Hematopoietic multipotent progenitor cell (in vitro differentiated cells): ENCODE results near the gene GABBR2. TPM values are rescaled to one million over a fixed set of nuclear protein-coding genes. Genes with fewer than 3 reads are reported as not detected.

Experiments
- DNase-seq, 3 donors: peaks; one replicate each; pipeline ENCODE4 v3.0.0-alpha.2; 2011 to 2015; ENCODE audit warnings: low read depth in 2 of 3, low spot score in 2 of 3
- total RNA-seq: library from RNA; depleted of rRNA; stranded (reverse); fragments of >200 nt; gene quantifications from one replicate; pipeline ENCODE4 v1.2.3, GENCODE V29; 2012

GABBR2 gene
- not detected for total RNA-seq

DNA sequence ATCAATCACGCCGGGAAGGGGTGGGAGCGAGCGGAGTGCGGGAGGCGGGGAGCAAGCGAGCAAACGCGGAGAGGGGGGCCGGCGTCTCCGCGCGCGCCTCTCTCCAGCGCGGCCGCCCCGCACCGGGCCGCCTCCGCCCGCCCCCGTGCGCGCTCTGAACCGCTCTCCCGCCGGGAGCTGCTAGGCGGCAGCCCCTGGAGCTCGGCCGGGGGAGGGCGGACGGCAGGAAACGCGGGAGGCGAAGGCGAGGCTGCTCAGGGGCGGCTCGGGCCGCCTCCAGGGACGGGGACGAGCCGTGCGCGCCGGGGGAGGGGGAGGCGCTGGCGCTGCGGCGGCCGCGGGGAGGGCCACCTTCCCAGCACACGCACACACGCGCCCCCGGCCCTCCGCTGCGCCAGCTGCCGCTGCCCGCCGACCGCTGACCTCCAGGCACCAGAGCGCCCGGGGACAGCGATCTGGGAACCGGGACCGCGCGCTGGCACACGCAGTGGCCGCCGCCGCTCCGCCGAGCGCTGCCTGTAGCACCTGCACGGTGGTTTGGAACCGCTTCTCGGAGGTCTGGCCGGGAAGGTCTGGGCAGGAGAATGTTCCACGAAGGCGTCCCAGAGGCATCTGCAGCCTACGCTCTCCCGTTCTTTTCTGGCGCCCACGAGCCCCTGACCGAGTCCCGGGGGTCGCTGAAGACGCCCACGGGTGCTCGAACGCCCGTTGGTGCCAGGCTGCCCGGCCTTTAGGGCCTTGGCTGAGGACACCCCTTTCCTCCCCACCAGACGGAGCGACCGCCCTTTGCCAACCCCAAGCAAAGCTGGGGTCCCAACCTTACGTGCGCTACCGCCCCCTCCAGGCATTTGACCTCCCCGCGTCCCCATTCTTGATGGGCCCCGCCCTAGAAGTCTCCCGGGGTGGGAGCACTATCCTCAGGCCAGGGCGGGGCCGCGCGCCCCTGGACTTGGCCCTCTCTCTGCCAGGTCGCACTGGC, at the start of gene GABBR2:
Gene GABBR2, minus strand, starts transcription at position 3 of the 979 bp plus-strand sequence. CDS start 198 bp downstream, outside the sequence.
- DNase-seq: no peak

DNA sequence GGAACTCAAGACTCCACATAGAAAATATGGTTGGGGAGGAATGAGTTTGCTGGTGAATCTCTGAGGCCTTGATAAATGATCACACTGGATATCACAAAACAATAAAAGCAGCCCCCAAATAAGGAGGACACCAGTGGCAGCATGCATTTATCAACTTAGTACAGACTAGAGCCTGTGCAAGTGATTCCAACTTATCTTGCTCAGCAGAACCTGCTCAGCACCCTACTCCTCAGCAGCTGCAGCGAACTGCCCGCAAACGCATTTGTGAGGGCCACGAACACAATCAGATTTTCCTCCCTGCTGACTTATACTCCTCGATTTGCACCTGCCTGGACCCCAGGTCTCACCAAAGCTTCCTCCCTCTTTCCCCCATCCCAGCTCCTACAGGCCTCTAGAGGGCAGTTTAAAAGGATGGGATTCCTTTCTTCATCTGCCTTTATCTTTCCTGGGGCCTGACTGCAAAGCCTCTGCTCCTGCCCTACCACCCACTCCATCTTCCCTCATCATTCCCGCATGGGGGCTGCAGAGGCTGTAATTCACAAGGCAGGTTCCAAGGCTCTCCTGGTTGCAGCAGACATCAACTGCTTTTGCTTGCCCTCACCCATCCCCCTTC, 46.4 kb upstream of the GABBR2 start:
- DNase-seq: no peak

DNA sequence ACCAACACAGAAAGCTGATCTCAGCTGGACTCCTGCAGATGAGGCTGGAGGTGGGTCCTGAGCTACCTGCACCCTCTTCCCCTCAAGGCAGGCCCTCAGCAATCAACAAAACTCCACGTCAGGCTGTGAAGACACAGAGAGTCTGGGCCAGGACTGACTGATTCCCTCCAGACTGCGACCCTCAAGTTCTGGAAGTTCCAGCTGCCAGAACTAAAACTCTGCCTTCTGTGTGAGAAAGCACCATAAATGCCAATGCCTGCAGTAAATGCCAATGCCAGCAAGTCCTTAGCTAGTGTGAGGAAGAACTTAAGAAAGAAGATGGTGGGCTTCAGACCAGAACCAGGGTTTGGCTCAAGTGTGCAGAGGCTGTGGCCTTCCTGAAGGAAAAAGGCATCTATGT, 42.5 kb upstream of the GABBR2 start:
- no peak for DNase-seq

DNA sequence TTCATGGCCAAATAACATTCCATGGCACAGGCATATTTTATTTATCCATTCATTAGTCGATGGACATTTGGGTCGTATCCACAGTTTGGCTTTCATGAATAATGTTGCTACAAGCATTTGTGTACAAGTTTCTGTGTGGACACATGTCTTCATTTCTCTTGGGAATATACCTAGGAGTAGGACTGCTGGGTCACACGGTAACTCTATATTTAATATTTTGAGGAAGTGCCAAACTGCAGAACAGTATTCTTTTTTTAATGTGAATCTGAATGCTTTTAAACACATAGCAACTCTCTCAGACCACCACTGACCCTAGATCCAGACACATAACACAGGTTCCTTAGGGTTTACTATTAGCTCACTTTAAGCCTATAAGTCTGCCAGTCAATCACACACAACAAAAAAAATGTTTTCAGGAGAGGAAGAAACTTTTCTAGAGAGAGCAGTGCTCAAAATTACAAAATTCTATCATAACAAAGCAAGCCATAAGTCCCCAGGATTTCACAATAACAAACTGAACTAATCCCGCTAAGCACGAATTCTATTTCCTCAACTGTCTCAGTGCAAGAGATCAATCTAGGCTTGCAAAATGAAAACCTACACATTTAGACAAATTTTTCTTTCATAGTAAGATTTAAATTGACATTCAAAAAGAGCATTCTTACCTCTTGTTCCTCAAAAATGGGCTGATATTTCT, 41.8 kb upstream of the GABBR2 start:
- no peak for DNase-seq

DNA sequence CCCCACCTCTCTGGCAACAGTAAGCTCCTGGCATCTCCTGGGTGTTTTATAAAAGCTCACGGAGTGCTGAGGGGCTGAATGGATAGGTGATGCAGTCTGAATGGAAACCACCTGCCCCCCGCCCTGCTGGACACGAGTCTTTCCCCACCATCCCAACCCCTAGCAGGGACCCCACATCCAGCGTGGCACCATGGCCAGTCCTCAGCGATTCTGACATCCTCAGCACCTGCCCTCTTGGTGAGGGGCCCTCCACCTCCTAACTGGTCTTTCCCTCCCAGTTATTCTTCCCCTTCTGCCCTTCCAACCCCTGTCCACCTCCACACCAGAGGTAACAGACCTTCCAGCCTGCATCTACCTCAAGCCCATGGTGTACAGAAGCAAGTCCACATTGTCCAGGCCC, 38.7 kb upstream of the GABBR2 start:
- DNase-seq: no peak

DNA sequence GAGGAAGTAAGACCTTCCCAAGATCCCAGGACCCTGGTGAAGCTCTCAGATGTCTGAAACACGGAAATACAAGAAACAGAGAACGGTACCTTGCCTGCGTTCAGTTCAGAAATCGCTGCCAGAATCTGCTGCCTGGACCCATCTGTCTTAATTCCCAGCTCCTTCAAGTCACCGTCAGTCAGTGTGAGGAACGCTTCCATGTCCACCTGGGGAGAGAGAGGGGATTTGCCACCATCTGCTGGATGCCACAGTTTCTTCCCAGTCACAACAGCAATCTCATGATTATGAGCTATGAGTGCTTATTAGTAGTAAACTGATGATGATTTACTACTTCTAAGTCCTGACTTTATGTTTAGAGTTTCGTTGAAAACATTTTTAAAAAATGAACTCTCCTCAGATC, 36.7 kb upstream of the GABBR2 start:
- DNase-seq: no peak

DNA sequence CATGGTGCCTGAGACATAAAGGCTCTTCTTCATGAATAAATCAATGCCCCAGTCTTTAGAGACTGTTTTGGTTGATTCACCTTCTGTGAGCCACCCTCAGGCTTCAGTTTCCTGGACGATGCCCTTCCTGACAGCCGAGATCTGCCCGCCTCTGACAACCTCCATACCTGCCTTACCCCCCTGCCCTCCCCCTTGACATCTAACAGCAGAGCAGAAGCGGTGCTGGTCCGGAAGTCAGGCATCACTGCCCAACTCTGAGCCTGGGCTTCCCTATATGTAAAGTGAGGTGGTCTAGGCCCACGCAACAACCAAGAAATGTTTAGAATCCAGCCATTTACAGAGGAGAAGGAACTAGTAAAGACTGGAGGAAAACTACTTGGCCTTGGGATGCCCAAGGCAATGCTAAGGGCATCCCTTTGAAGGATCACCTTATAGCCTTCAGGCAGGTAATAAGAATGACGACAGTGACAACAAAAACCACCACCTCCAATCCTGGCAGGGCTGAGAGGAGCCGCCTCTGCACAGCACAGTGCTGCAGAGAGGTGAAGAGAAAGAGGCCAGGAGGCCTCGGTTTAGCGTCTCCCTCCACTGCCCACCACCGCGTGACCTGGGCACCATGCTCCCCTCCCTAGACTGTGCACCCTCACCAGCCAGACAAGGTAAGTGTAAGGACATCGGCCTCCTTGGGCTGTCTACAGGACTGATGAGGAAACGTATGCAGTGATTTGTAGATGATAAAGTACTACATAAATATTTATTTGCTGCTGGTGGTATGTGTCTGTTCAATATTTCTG, 35.3 kb upstream of the GABBR2 start:
- DNase-seq: no peak

DNA sequence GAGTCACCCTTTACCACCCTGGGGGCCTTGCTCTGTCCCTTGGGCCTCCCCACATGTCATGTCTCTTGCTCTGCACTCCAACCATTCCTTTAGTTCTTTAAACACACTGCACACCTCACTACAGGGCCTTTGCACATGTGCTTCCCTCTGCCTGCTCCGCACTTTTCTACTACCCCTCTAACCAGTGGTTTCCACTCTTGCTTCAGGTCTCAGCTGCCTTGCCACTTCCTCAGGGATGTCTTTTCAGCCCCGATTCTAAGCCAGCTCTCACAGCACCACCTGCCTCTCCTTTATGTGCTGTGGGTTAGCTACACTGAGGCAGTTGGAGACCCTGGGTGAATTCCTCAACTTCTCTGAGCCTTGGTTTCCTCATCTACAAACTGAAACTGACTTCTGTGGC, 34.6 kb upstream of the GABBR2 start:
- no peak for DNase-seq

DNA sequence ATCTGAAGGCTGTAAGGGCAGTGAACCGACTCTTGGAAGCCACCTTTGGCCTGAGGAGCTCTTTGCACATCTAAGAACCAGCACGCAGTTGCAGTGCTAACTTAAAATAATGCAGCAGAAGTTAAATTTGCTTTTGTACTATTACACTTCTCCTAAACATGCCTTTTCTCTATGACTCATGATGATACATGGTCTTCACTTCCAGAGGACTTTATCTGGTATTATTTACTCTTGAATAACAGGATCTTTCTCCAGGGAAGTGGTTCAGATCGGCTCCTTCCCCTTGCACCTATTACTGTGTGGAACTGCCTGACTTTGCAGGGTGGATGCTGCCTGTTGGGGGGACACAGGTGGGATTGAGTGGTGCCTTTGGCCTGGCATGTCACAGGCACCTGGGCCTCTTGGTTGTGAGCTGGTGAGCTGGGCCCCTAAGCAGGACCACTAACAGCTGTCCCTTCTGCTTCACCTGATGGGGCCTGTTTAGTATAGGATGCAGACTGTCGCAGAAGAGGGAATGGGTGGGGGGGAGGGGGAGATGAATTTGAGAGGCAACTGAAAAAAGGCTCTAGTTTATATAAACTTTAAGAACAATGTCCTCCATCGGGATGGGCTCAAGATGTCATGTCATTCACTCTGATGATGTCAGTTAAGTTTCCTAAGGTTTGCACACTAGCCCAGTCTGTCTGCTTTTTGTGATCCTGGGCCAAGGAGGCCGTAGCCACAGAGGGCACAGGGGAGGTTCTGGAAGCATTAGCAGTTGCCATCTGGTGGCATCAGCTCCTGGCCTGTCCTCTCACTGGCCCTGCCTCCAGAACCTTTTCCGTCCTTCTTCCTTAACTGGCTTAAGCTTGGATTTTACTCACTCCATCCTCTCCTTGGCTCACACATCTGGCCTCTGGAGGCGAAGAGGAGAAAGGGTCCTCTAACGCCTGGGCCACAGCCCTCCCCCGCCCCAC, 33.9 kb upstream of the GABBR2 start:
- no peak for DNase-seq

DNA sequence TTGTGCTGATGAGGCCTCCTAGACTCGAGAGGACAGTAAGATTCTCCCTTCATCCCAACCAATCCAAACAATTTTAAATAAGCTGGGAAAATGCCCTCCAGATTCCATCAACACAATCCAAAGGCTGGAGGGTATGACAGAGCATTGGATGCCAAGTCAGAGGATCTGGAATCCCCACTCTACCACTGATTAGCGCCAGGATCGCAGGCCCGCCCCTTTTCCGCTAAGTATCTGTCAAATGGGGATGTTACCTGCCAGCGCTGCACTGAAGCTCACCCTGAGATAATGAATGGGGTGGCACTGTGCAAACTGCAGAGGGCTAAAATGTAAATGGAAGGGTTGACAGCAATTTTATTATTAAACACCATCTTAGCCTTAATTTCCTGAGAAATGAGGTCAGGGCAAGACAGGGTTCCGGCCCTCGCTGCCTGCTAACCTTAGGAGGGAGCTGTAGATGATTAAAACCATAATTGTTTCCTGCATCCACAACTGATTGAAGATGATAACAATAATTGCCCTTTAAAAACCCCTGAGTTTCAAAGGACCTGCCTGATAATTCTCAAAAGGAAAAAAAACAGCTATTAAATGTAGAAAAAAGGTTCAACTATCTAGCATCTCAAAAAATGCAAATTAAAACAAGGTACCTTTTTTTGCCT, 31.6 kb upstream of the GABBR2 start:
- DNase-seq: peak in 2 of 3 donors; percentile 3 to 53

DNA sequence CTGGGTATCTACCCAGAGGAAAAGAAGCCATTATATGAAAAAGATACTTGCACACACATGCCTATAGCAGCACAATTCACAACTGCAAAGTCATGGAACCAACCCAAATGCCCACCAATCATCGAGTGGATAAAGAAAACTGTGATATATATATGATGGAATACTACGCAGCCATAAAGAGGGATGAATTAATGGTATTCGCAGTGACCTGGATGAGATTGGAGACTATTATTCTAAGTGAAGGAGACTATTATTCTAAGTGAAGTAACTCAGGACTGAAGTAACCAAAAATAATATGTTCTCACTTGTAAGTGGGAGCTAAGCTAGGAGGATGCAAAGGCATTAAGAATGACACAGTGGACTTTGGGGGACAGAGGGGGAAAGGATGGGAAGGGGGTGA, 30.0 kb upstream of the GABBR2 start:
- DNase-seq: no peak

DNA sequence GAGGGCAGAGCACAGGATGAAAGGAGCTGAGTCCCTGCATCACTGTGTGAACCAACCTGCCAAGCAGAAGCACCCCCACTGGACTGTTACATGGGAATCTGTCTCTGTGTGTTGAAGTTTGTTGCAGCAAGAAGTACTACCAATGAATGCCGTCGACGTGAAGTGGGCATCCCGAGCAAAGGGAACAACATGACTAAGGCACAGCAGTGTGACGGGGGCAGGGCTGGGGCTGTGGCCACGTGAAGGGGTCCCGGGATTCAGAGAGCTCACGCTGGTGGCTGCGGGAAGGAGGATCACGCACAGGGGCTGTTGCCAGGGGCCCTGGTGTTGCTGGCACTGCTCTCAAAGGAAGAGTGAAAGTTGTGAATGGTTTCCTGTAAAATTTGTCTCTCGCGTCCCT, 27.5 kb upstream of the GABBR2 start:
- DNase-seq: no peak

DNA sequence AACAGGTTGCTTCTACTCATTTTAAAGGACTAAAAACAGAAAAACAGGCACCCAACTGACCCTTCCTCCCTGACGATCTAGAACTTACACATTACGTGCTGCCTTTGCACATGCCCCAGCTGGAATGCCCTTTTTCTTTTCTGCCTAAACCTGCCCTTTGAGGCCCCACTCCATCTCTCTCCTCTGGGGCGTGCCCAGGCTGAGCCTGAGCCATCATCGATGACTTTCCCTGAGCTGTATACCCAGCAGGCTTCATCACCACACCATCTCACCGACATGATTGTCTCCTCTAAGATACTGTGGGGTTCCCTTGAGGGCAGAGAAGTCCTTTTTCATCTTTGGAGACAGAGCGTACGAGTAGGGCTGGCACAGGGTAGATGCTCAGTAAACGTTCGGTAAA, 24.1 kb upstream of the GABBR2 start:
- DNase-seq: no peak

DNA sequence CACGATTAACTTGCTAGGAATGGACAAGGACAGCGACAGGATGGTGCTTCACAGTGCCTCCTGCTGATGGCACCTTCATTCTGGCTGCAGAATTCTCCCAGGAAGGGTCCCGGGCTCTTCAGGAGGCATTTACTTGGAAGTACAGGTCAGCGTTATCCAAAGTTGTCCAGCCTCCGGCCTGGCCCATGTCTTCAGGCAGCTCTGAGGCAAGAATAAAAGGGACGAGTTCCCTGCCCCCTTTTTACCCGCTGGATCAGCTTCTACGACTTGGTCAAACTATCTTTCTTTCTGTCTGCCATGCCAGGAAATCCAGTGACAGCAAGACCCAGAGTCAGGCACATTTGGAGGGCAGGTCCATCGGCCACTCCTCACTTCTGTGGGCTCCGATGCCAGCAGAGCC, 23.4 kb upstream of the GABBR2 start:
- no peak for DNase-seq

DNA sequence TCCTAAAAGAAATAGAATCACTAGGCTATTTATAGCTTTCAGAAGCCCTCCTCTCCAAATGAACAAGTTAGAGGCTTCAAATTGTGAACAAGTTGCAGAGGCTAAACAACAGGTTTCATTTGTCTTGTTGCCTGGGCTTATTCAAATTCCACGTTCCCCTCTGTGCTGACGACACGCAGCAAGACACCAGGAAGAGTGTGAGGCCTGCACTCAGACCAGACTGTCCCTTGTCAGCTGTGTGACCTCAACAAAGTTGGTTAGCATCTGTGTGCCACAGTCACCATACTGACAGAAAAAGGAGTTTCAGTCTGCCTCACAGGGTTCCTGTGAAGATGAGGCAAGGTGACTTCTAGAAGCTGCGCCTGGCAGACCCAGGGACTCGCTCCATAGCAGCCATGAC, 22.1 kb upstream of the GABBR2 start:
- DNase-seq: no peak

DNA sequence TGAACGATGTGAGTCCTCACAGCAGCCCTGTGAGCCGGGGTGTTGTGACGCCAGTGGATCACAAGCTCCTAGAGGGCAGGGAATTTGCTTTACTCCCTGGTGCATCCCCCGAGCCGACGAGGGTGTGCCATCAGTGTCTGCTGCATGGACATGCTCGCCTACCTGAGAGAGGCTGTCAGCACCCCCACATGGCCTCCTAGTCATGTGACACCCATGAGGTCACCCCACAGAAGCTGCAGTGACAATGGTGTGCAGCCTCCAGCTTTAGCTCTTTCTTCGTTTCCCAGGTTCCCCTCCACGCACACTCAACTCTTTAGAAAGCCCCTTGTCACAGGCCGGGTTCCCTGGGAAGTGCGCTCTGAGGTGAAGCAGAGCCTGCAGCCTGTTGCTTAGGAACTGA, 19.8 kb upstream of the GABBR2 start:
- no peak for DNase-seq

DNA sequence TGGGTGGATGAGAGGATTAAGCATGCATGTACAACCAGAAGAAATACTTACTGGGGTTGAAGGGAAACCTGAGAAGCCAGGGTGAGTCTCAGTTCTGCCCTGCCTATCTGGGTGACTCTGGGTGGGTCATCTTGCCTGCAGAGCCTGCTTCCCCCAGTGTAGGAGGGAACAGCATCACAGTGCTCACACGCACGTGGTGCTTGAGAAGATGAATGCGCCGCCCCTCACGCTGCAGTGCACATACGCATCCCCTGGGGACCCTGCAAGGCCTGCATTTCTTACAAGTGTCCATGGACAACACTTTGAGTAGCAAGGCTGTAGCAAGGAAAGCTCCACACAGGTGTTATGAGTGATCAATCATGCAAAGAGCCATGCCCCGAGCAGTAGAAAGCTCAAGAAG, 18.7 kb upstream of the GABBR2 start:
- DNase-seq: no peak

DNA sequence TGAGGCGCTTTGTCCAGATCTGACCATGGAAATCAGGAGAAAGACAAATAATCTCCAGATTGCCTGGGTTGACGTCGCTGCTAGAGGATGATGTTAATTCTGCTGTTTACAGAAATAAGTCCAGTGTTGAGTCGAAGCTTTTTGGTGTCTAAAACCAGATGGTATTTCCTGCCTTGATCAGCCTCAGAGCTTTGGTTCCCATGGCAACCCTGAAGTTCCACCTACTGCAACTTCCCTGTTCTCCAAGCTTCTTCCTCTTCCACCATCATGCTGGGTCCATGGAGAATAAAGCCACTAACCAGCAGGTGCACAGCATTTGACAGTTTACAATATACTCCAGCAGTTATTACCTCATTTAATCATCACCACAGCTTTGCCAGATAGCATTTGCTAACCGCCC, 18.0 kb upstream of the GABBR2 start:
- DNase-seq: peak in 2 of 3 donors; percentile 40 to 77
